Psoas muscle (tissue), 8 donors: Measurements from ENCODE around the gene CCDC124. TPM values are rescaled to one million over a fixed set of nuclear protein-coding genes. Genes with fewer than 3 reads are reported as not detected.

Source experiments
- ATAC-seq, 4 donors: fragments of 200-7000 bp; cut with Tn5 transposase; one replicate each; pipeline ENCODE4 v1.9.1; 2020; ENCODE audit warnings: moderate library complexity in 3 of 4, mild to moderate bottlenecking in 2 of 4
- DNase-seq, 2 donors: peaks; one replicate each; pipeline ENCODE4 v3.0.0-alpha.2; 2020
- H3K27ac ChIP-seq: fragments of 200-600 bp; one replicate; pipeline ENCODE4 v1.8.0; 2022
- H3K27me3 ChIP-seq, 3 donors: fragments of 200-600 bp in 1 of 3; one replicate each; pipeline versions ENCODE4 v1.6.1 to v1.8.0; 2013 to 2022; ENCODE audit warnings: low read length in 2 of 3, mild to moderate bottlenecking in 2 of 3, moderate library complexity in 1 of 3; ENCODE audit not compliant: insufficient read depth in 3 of 3
- H3K36me3 ChIP-seq, 2 donors: fragments of 200-600 bp in 1 of 2; one replicate each; pipeline versions ENCODE4 v1.6.1 to v1.8.0; 2013 to 2022; ENCODE audit warnings: low read depth in 1 of 2, mild to moderate bottlenecking in 1 of 2, moderate library complexity in 1 of 2; ENCODE audit not compliant: insufficient read depth in 1 of 2
- H3K4me1 ChIP-seq: fragments of 200-600 bp; one replicate; pipeline ENCODE4 v1.8.0; 2022
- H3K4me3 ChIP-seq: fragments of 200-600 bp; one replicate; pipeline ENCODE4 v1.8.0; 2022; ENCODE audit warnings: mild to moderate bottlenecking
- H3K9me3 ChIP-seq: fragments of 200-600 bp; one replicate; pipeline ENCODE4 v1.8.0; 2022
- WGBS, 3 donors: extraction: QIAGEN DNeasy Blood & Tissue Kit; methylation state at CpG; one replicate each; pipeline versions ENCODE4 v1.1.6 to v1.1.7; 2013; 5-methylcytosine and 5-hydroxymethylcytosine counted together
- intact Hi-C, 2 donors: fragments of 100-400 bp; cut with DNase I; formaldehyde crosslinking; loops; one replicate each; pipeline versions ENCODE4 v1.11.0 to v1.14.2; 2022
- polyA plus RNA-seq, 3 donors: library from polyadenylated mRNA; stranded (reverse); fragments of 200-250 nt; gene quantifications; one replicate each; pipeline ENCODE4 v1.2.3, GENCODE V29; 2013
- total RNA-seq, 4 donors: library from RNA; stranded (reverse); fragmentation: NEBNext Ultra II Directional in 2 of 4; extraction: Animal tissue kit (Norgen Biotek cat#: 25700) in 2 of 4; gene quantifications; one replicate each; pipeline versions ENCODE4 v1.2.1 to v1.2.4, GENCODE V29; 2021 to 2023
- TF ChIP-seq, protein P1 (sequence below): fragments of 200-600 bp; IDR thresholded peaks from one replicate; pipeline ENCODE4 v1.8.0; 2022; ENCODE audit warnings: antibody characterized with exemption
- donor health status: healthy with polysubstance abuse.
- donor health status: DM: no; HTN: no; CAD: no; lungs with moderate emphysema.
- donor health status: Bipolar disorder and iron deficiency.
- donor health status: healthy.
- donor health status: DM: yes; HTN: yes; CAD: no.
- donor health status: DM: no; HTN: no; CAD: no.
- donor health status: DM: no; HTN: no; CAD: no.
- donor health status: DM: yes; HTN: yes; CAD: no.

Gene CCDC124
- total and polyA plus RNA-seq, 7 donors = 92.1 to 266 (median 122) TPM

DNA sequence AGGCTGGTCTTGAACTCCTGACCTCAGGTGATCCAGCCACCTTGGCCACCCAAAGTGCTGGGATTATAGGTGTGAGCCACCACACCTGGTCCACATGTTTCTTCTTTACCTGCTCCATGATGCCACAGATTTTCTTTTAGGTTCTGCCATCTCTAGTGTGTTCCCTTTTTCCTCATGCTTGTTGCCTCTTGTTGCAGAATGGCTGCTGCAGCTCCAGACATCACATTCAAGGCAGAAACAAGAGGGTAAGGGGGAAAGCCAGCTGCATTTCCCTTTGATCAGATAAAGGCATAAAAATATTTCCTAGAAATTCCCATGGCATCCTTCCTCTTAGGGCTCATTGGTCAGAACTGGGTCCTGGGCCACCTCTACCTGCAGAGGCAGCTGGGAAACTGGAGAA is 12.3 kb upstream of the CCDC124 start:
- intact Hi-C loops = no loop called here
- Histone ChIP-seq H3K36me3 (no peaks in the 10 kb centered on the region), H3K27ac (no peak overlapping the region), H3K4me3 (no peak overlapping the region), H3K9me3 (no peaks in the 10 kb centered on the region), H3K27me3 (peaks cover 0 to 2% (median 0%) of the 10 kb centered on the region in 3 donors), H3K4me1 (no peaks in the 10 kb centered on the region)
- DNase-seq = no peak
- no peak for ATAC-seq
- TF ChIP-seq, protein P1, sequence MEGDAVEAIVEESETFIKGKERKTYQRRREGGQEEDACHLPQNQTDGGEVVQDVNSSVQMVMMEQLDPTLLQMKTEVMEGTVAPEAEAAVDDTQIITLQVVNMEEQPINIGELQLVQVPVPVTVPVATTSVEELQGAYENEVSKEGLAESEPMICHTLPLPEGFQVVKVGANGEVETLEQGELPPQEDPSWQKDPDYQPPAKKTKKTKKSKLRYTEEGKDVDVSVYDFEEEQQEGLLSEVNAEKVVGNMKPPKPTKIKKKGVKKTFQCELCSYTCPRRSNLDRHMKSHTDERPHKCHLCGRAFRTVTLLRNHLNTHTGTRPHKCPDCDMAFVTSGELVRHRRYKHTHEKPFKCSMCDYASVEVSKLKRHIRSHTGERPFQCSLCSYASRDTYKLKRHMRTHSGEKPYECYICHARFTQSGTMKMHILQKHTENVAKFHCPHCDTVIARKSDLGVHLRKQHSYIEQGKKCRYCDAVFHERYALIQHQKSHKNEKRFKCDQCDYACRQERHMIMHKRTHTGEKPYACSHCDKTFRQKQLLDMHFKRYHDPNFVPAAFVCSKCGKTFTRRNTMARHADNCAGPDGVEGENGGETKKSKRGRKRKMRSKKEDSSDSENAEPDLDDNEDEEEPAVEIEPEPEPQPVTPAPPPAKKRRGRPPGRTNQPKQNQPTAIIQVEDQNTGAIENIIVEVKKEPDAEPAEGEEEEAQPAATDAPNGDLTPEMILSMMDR = no peak

DNA sequence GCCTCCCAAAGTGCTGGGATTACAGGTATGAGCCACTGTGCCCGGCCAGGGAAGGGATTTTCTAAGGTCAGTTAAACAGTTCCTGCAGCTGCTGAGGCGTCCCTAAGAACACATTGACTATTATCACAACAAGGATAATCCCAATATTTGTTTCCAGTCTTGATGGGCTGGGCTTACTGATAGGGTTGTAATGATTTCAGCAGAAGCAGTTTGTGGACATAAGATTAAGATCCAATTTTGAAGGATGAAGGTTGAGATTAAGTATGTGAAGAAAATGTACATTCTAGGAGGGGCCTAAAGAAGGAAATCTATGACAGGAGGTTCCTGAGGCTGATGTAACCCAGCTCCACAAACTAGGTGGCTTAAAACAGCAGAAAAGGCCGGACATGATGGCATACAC is 10.7 kb upstream of the CCDC124 start:
- TF ChIP-seq, protein P1 = no peak
- no peaks in the 10 kb centered on the region for H3K9me3 ChIP-seq
- 56 to 64% (median 59%) methylated on average over 3 of the region's 3 CpGs for WGBS, 3 donors
- intact Hi-C loops = no loop called here
- no peak overlapping the region for H3K27ac ChIP-seq
- DNase-seq (no peak), ATAC-seq (no peak)
- H3K4me1 ChIP-seq = no peaks in the 10 kb centered on the region
- no peak overlapping the region for H3K4me3 ChIP-seq
- H3K27me3 ChIP-seq = peaks cover 0 to 2% (median 0%) of the 10 kb centered on the region in 3 donors
- H3K36me3 ChIP-seq = no peaks in the 10 kb centered on the region

DNA sequence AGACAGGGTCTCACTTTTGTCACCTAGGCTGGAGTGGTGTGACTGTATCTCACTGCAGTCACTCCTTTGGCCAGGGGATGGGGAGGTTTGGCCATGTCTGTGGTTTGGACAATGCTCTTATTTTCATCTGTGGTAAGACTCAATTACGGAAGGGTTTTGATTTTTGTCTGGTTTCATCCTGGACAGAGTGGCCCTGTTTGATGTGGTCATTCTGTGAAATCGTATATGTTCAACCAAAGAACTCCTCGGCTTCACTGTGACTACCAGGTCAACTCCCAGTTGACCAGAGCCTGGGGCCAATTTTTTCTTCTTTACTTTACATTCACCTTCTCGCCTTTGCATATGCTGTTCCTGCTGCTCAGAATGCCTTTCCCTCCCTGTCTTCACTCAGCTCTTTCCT is 6.8 kb upstream of the CCDC124 start:
- H3K36me3 ChIP-seq = no peaks in the 10 kb centered on the region
- intact Hi-C loops = no loop called here

DNA sequence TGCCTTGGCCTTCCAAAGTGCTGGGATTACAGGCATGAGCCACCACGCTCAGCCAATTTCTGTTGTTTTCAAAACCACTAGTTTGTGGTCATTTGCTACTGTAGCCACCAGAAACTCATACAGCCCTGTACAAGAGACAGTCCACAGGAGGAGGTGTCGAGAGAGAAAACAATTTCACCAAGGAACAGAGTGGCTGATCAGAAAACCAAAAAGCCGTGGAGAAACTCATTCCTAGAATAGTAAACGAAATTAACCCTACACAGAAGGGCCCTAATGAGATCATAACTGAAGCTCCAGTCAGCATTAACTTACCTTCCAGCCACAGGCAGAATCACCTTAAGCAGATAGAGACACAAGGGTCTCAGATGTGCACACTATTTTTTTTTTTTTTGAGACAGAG is 3.8 kb upstream of the CCDC124 start:
- Histone ChIP-seq H3K36me3 (no peaks in the 10 kb centered on the region), H3K27ac (no peak overlapping the region), H3K9me3 (no peaks in the 10 kb centered on the region), H3K27me3 (no peaks in the 10 kb centered on the region), H3K4me3 (no peak overlapping the region), H3K4me1 (peaks cover 6% of the 10 kb centered on the region)
- 59 to 66% (median 62%) methylated on average over 4 of the region's 4 CpGs for WGBS, 3 donors
- TF ChIP-seq, protein P1 = no peak
- intact Hi-C loops = no loop called here
- no peak for DNase-seq
- ATAC-seq = no peak

More for the DNA sequence above, 6.8 kb upstream of the CCDC124 start:
- Histone ChIP-seq H3K9me3 (no peaks in the 10 kb centered on the region), H3K4me1 (no peaks in the 10 kb centered on the region), H3K4me3 (no peak overlapping the region), H3K27ac (no peak overlapping the region), H3K27me3 (no peaks in the 10 kb centered on the region)
- TF ChIP-seq, protein P1 = no peak
- WGBS, 3 donors = 66 to 78% (median 73%) methylated on average over 4 of the region's 4 CpGs
- DNase-seq (no peak), ATAC-seq (no peak)

DNA sequence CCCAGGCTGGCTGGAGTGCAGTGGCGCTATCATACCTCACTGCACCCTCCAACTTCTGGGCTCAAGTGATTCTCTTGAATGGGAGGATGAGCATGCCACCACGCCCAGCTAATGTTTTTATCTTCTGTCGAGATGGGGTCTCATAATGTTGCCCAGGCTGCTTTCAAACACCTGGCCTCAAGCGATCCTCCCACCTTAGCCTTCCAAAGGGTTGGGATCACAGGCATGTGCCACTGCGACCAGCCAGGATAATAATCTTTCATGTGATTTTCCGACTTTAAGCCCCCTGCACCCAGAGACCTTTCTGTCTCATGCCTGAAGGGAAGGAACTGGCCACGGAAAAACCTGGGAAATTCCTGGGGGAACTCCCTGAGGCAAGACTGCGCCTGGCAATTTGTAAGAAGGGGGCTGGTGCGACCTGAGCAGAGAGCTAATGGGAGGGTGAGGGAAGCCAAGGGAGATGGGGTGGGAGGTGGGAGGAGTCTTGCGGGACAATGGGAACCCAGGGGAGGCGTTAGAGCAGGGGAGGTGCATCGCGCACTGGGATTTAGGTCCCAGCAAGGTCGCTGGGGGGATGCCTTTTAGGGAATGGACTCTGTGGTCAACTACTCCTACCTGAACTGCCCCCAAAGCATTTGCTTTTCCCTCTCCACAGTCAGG is 1.2 kb upstream of the CCDC124 start:
- intact Hi-C loops = loop anchor here (1.0 to 2.0 kb wide), 3 partner anchors 63 to 73 kb away; partner anchors contain the start of gene RPL18A (in 2 of the 2)
- H3K27ac ChIP-seq = no peak overlapping the region
- 23 to 33% (median 30%) methylated on average over 14 of the region's 14 CpGs for WGBS, 3 donors

More for the DNA sequence above, 1.2 kb upstream of the CCDC124 start:
- Histone ChIP-seq H3K4me3 (peak overlapping the region; percentile 81), H3K4me1 (peaks cover 12% of the 10 kb centered on the region), H3K36me3 (peaks cover 0 to 4% of the 10 kb centered on the region in 2 donors), H3K9me3 (no peaks in the 10 kb centered on the region), H3K27me3 (no peaks in the 10 kb centered on the region)
- DNase-seq (no peak), ATAC-seq (no peak)
- TF ChIP-seq, protein P1 = no peak
